Measurements from ENCODE around the gene SRPRA.

SRPRA gene

DNA sequence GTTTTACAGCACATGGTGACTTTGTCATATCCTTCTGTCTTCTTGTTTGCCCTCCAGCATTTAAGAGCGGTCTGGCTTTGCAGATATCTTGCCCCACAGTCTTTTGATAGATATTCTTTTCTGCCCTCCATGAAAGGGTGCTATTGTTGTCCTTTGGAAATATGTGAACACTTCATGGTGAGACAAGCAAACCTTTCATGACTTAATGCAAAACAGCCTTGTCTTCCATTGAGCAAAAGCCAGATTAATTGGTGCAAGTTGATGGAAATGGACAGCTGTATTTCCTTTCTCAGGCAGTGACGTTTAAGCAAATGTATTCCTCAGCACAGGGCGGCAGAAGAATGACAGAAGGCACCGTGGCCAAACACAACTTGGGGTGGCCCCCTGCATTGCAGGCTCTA lies 39.6 kb upstream of the SRPRA start:
- H3K9ac ChIP-seq (ENCODE audit: low read length) = no peak overlapping the region
- H3K27me3 ChIP-seq (replicated peaks; ENCODE audit: control insufficient read depth, insufficient read depth, low read length) = no peaks in the 10 kb centered on the region
- no peaks in the 10 kb centered on the region for H3K36me3 ChIP-seq (ENCODE audit: control insufficient read depth, insufficient read depth, low read length, severe bottlenecking)
- no peaks in the 10 kb centered on the region for H3K9me3 ChIP-seq (ENCODE audit: control insufficient read depth, low read length)
- H3K4me3 ChIP-seq (ENCODE audit: low read length) = no peak overlapping the region
- peak; percentile 48 for DNase-seq (ENCODE audit: low read depth)
- H3K4me1 ChIP-seq (ENCODE audit: control insufficient read depth, insufficient read depth, low read length) = peaks cover 26% of the 10 kb centered on the region

DNA sequence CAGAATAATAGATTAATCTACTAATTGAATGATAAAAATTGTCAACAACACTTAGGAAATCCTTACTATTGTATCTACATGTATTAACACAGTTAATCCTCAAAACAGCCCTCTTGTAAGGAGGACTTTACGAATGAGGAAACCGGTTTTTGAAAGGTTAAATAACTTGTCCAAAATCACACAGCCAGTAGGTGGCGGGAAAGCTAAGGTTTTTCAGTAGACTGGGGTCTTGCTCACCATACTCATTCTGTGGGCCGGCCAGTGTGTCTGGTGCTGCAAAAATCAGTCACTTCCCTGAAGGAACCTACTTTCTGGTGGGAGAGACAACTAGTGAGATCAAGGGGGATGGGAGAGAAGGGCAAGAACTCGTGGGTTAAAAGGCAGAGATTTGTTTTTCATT lies 39.0 kb upstream of the SRPRA start:
- H3K9ac ChIP-seq (ENCODE audit: low read length) = no peak overlapping the region
- peak; percentile 85 for DNase-seq (ENCODE audit: low read depth)
- no peaks in the 10 kb centered on the region for H3K27me3 ChIP-seq (replicated peaks; ENCODE audit: control insufficient read depth, insufficient read depth, low read length)
- peaks cover 26% of the 10 kb centered on the region for H3K4me1 ChIP-seq (ENCODE audit: control insufficient read depth, insufficient read depth, low read length)
- no peak overlapping the region for H3K4me3 ChIP-seq (ENCODE audit: low read length)
- H3K36me3 ChIP-seq (ENCODE audit: control insufficient read depth, insufficient read depth, low read length, severe bottlenecking) = no peaks in the 10 kb centered on the region
- no peaks in the 10 kb centered on the region for H3K9me3 ChIP-seq (ENCODE audit: control insufficient read depth, low read length)

DNA sequence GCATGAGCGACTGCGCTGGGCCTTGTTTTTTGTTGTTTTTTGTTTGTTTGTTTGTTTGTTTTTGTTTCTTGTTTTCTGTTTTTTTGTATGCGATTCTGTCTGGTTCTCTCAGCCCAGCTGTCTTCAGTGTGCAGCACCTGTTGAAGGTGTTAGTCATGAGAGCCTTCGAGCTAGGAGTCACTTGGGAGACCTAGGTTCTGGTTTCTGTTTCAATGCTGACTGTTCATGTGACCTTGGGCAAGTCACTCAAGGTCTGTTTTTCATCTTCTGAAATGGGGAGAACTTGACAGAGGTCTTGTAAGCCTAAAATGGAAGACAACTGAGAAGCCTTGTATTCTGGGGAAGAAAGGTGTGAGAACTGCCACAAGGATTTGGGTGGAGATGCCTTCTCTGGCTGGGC lies 37.0 kb upstream of the SRPRA start:
- no peak for DNase-seq (ENCODE audit: low read depth)
- Histone ChIP-seq H3K4me3 (ENCODE audit: low read length) (no peak overlapping the region), H3K4me1 (ENCODE audit: control insufficient read depth, insufficient read depth, low read length) (peaks cover 13% of the 10 kb centered on the region), H3K9me3 (ENCODE audit: control insufficient read depth, low read length) (no peaks in the 10 kb centered on the region), H3K9ac (ENCODE audit: low read length) (no peak overlapping the region), H3K27me3 (replicated peaks; ENCODE audit: control insufficient read depth, insufficient read depth, low read length) (no peaks in the 10 kb centered on the region), H3K36me3 (ENCODE audit: control insufficient read depth, insufficient read depth, low read length, severe bottlenecking) (no peaks in the 10 kb centered on the region)

DNA sequence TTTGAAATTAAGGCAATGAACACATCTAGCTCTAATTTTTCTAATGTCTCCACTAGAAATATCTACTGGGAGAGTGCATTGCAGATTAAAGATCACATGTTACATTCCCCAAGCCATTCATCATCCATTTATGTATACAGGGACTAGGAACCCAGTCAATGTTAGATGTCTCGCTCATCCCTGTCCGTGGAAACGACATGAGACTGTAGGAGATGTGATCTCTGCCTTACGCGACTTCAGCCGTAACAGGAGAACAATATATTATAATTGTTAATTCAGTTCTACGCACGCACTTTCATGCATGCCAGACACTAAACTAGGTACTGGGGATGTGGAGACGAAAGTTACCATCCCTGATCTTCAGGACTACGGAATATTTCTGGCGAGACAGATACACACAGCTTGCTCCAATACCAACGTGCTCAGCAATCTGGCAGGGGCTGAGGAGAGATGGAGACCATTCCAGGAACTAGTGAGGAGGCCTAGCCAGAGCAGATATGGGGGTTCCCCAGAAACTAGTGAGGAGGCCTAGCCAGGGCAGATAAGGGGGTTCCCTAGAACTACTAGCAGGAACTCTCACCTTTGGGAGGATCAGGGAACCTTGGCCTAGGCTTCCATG lies 35.9 kb upstream of the SRPRA start:
- Histone ChIP-seq H3K27me3 (replicated peaks; ENCODE audit: control insufficient read depth, insufficient read depth, low read length) (no peaks in the 10 kb centered on the region), H3K36me3 (ENCODE audit: control insufficient read depth, insufficient read depth, low read length, severe bottlenecking) (no peaks in the 10 kb centered on the region), H3K4me3 (ENCODE audit: low read length) (peak overlapping the region; percentile 86), H3K4me1 (ENCODE audit: control insufficient read depth, insufficient read depth, low read length) (peaks cover 11% of the 10 kb centered on the region), H3K9ac (ENCODE audit: low read length) (peak overlapping the region; percentile 93), H3K9me3 (ENCODE audit: control insufficient read depth, low read length) (no peaks in the 10 kb centered on the region)
- no peak for DNase-seq (ENCODE audit: low read depth)

DNA sequence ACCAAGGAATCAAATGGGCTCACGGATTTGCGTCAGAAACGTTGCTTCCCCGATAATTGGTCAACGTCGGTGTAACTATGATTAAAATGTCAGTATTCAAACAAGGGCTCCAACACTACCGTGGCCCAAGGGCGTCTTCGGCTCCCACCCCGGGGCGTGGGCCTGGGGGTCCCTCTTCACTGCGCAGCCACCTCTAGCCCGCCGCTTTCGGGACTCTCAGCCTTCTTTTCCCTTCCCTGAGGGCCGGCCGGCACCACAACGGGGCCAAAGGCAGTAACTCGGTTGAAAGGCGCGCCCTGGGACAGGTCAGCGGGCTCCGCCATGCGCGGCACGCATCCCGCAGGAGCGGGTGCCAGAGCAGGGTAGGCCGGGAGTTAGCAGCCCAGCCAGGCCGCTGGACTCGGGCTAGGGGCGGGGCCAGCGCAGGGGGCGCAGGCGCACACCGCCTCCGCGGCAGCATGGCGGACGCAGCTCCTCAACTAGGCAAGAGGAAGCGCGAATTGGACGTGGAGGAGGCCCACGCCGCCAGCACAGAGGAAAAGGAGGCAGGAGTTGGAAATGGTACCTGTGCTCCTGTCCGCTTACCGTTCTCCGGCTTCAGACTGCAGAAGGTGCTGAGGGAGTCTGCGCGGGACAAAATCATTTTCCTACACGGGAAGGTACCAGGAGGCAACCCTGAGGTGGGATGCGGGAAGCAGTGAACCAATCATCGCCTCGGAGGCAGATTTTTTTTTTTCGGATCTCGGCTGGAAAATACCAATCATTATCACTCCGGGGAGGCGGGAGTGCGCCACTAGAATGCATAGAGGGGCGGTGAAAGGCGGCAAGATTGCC lies 35.1 kb upstream of the SRPRA start, which contains the start of gene DCPS:
DCPS (plus strand) TSS at position 438 of the 834 bp plus-strand sequence; CDS start at position 459, 21 bp downstream.
- peak; percentile 96 for DNase-seq (ENCODE audit: low read depth)
- H3K4me1 ChIP-seq (ENCODE audit: control insufficient read depth, insufficient read depth, low read length) = peaks cover 11% of the 10 kb centered on the region
- H3K9me3 ChIP-seq (ENCODE audit: control insufficient read depth, low read length) = no peaks in the 10 kb centered on the region
- H3K27me3 ChIP-seq (replicated peaks; ENCODE audit: control insufficient read depth, insufficient read depth, low read length) = no peaks in the 10 kb centered on the region
- H3K9ac ChIP-seq (ENCODE audit: low read length) = peak within 1 kb of the TSS; percentile 93
- H3K36me3 ChIP-seq (ENCODE audit: control insufficient read depth, insufficient read depth, low read length, severe bottlenecking) = peaks cover under 1% of the 10 kb centered on the region
- peak within 1 kb of the TSS; percentile 86 for H3K4me3 ChIP-seq (ENCODE audit: low read length)

DNA sequence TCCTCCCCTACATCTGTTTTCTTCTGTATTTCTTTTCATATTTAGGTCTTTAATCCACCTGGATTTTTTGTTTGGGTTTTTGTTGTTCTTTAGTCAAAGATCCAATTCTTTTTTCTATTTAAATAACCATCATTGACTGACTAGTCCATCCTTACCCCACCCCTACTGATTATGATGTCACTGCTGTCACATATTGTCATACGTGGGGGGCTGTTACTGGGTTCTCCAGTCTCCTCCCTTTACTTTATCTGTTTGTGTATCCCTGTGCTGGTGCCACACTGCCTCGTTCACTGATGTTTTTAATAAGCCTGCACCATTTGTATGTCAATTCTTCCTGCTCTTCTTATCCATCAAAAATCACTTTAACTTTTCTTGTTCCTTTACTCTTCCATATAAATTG lies 28.3 kb upstream of the SRPRA start:
- Histone ChIP-seq H3K9ac (ENCODE audit: low read length) (no peak overlapping the region), H3K4me1 (ENCODE audit: control insufficient read depth, insufficient read depth, low read length) (no peaks in the 10 kb centered on the region), H3K9me3 (ENCODE audit: control insufficient read depth, low read length) (no peaks in the 10 kb centered on the region), H3K27me3 (replicated peaks; ENCODE audit: control insufficient read depth, insufficient read depth, low read length) (no peaks in the 10 kb centered on the region), H3K36me3 (ENCODE audit: control insufficient read depth, insufficient read depth, low read length, severe bottlenecking) (peaks cover 25% of the 10 kb centered on the region), H3K4me3 (ENCODE audit: low read length) (no peak overlapping the region)
- no peak for DNase-seq (ENCODE audit: low read depth)

DNA sequence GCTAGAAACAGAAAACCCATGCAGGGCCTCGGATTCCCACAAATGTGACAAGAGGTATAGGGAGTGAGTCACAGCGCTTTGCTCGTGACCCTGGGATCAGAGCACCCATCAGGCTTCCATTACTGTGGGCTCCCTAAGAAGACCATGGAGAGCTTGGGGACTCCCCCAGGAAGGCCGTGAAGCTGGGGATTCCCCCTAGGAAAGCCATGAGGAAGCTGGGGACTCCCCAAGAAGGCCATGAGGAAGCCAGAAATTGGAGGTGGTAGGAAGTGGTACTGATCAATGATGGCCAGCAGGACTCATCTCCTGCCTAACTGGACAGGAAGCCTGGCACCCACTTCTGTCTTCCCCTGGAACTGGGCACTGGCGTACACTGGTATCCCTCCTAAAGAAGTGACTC lies 25.0 kb upstream of the SRPRA start:
- Histone ChIP-seq H3K4me3 (ENCODE audit: low read length) (no peak overlapping the region), H3K27me3 (replicated peaks; ENCODE audit: control insufficient read depth, insufficient read depth, low read length) (no peaks in the 10 kb centered on the region), H3K36me3 (ENCODE audit: control insufficient read depth, insufficient read depth, low read length, severe bottlenecking) (peaks cover 50% of the 10 kb centered on the region), H3K4me1 (ENCODE audit: control insufficient read depth, insufficient read depth, low read length) (no peaks in the 10 kb centered on the region), H3K9ac (ENCODE audit: low read length) (no peak overlapping the region), H3K9me3 (ENCODE audit: control insufficient read depth, low read length) (no peaks in the 10 kb centered on the region)
- DNase-seq (ENCODE audit: low read depth) = no peak

DNA sequence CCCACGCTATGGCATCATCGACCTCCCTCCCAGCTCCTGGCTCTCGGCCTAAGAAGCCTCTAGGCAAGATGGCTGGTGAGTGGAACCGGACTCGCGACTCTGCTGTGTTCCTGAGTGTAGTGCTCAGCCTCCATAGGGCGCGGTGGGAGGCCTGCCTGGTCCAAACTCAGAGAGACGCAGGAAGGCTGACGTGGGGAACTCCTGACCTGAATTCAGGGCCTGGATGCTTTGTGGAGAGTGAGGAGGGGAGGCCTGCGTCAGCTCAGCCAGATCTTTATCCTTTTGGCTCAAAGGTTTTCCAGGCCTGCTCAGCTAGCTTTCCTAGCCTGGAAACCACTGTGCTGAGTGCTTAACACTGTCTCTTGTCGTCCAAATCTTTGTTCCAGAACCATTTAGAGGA lies 22.2 kb upstream of the SRPRA start:
- H3K4me3 ChIP-seq (ENCODE audit: low read length) = no peak overlapping the region
- peaks cover 51% of the 10 kb centered on the region for H3K36me3 ChIP-seq (ENCODE audit: control insufficient read depth, insufficient read depth, low read length, severe bottlenecking)
- no peak for DNase-seq (ENCODE audit: low read depth)
- H3K9ac ChIP-seq (ENCODE audit: low read length) = no peak overlapping the region
- H3K9me3 ChIP-seq (ENCODE audit: control insufficient read depth, low read length) = no peaks in the 10 kb centered on the region
- no peaks in the 10 kb centered on the region for H3K4me1 ChIP-seq (ENCODE audit: control insufficient read depth, insufficient read depth, low read length)
- no peaks in the 10 kb centered on the region for H3K27me3 ChIP-seq (replicated peaks; ENCODE audit: control insufficient read depth, insufficient read depth, low read length)

DNA sequence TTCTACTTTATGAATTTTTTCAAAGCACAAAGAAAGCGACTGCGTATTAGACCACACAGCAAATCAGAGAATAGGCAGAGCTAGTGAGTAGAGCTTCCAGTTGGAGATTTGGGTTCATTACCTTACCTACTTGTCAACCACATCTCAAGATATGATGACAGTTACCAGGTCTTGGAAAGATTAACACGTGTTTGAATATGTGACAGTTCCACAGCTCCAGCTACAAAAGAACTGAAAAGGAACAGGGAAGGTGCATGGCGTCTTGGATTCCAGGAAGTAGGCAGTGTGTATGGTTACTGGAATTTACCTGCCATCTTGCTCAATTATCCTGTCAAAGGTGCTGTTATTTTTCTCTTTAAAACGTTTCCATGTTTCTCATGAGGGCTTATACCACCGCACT lies 19.5 kb upstream of the SRPRA start:
- Histone ChIP-seq H3K36me3 (ENCODE audit: control insufficient read depth, insufficient read depth, low read length, severe bottlenecking) (peaks cover 40% of the 10 kb centered on the region), H3K4me1 (ENCODE audit: control insufficient read depth, insufficient read depth, low read length) (peaks cover 10% of the 10 kb centered on the region), H3K4me3 (ENCODE audit: low read length) (no peak overlapping the region), H3K9me3 (ENCODE audit: control insufficient read depth, low read length) (no peaks in the 10 kb centered on the region), H3K9ac (ENCODE audit: low read length) (no peak overlapping the region), H3K27me3 (replicated peaks; ENCODE audit: control insufficient read depth, insufficient read depth, low read length) (no peaks in the 10 kb centered on the region)
- no peak for DNase-seq (ENCODE audit: low read depth)

DNA sequence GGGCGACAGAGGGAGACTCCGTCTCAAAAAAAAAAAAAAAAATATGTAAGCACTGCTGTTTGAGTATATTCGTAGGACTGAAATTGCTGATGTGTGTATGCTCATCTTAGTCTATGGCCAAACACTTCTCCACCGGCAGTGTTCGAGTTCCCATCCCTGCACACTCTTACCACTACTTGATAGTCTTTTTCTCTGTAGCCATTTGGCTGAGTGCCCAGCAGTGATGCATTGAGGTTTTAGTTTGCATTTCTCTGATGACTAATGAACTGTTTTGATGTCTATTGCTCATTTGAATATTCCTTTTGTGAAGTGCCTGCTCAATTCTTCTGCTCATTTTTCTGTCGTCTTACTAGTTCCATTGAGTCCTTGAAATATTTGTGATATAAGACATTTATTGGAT lies 16.1 kb upstream of the SRPRA start:
- Histone ChIP-seq H3K4me3 (ENCODE audit: low read length) (no peak overlapping the region), H3K27me3 (replicated peaks; ENCODE audit: control insufficient read depth, insufficient read depth, low read length) (no peaks in the 10 kb centered on the region), H3K9ac (ENCODE audit: low read length) (no peak overlapping the region), H3K36me3 (ENCODE audit: control insufficient read depth, insufficient read depth, low read length, severe bottlenecking) (peaks cover 10% of the 10 kb centered on the region), H3K4me1 (ENCODE audit: control insufficient read depth, insufficient read depth, low read length) (peaks cover 20% of the 10 kb centered on the region), H3K9me3 (ENCODE audit: control insufficient read depth, low read length) (no peaks in the 10 kb centered on the region)
- peak; percentile 88 for DNase-seq (ENCODE audit: low read depth)

DNA sequence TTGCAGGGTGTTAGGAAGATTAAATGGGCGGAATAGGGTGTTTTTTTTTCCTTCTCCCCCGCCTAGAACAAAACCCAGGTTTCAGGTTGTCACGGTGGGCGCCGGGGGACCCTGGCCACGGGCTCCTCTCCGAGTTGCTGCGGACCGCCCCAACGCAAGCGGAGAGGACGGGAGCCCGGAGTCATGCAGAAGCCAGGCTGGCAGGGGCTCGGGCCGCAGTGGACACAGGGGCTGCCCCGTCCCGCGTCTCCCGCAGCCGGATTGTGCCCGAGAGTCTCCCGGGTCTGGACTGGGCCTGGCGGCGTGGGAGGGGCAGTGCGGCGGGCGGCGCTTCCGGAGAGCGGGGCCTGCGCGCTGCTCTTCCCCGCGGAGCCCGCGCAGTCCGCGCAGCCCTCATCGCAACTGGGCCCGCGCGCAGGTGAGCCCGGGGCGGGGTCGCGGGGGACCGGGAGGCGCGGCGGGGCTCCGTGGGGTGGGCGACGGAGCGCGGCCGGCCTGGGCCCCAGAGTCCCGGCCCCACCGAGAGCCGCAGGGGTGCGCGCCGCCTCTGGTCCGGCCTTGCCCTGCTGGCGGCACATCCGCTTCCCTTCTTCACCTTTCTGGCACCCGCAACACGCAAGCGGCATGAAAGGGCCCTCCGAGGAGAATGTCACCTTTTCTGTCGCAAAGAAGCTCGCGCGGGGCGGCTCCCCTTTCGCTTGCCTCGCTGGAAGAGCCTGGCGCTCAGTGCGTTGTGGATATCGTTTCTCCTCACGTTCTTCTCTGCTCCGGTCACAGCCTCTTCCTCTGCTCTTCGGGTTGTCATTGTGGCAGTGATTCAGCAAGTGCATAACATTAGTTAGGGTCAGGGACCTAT lies 14.3 kb upstream of the SRPRA start, which contains the start of gene TIRAP:
TIRAP (plus strand) TSS at position 358 of the 856 bp plus-strand sequence. CDS start 7,802 bp downstream, outside the sequence.
- no peaks in the 10 kb centered on the region for H3K9me3 ChIP-seq (ENCODE audit: control insufficient read depth, low read length)
- peaks cover 2% of the 10 kb centered on the region for H3K36me3 ChIP-seq (ENCODE audit: control insufficient read depth, insufficient read depth, low read length, severe bottlenecking)
- H3K9ac ChIP-seq (ENCODE audit: low read length) = peak within 1 kb of the TSS; percentile 89
- peak within 1 kb of the TSS; percentile 90 for H3K4me3 ChIP-seq (ENCODE audit: low read length)
- H3K27me3 ChIP-seq (replicated peaks; ENCODE audit: control insufficient read depth, insufficient read depth, low read length) = no peaks in the 10 kb centered on the region
- DNase-seq (ENCODE audit: low read depth) = peak; percentile 83
- peaks cover 20% of the 10 kb centered on the region for H3K4me1 ChIP-seq (ENCODE audit: control insufficient read depth, insufficient read depth, low read length)
